ENCODE data around the gene SUPT16H. TPM values are rescaled to one million over a fixed set of nuclear protein-coding genes. Genes with fewer than 3 reads are reported as not detected.
A peak's percentile ranks its signal among the peaks of the same experiment; 100 is the strongest.

The SUPT16H gene
- total RNA-seq, 4 donors from 2014 or later = 54.0 to 86.5 (median 60.3) TPM

DNA sequence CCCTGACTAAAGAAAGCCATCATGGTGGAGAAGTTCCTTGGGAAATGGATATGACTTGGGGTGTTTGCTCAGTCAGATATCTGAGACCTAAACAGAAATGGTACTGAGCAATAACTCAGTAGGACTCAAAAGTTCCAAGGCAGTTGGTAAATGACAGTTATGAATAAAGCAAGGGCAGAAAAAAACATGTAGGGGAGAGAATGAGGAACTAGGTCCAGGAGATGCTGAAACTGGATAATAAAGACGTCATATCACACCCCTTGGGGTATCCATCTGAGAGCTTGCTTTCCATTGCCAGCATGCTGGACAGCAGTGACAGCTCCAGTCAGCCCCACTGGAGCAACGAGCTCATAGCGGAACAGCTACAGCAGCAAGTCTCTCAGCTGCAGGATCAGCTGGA, 66.4 kb downstream of the SUPT16H start:
- ATAC-seq (ENCODE audit: low FRiP score) = peak; percentile 14
- TF ChIP-seq CTCF (IDR thresholded peaks at IDR 0.05) = no peak
- no peak for DNase-seq (ENCODE audit: low spot score)

DNA sequence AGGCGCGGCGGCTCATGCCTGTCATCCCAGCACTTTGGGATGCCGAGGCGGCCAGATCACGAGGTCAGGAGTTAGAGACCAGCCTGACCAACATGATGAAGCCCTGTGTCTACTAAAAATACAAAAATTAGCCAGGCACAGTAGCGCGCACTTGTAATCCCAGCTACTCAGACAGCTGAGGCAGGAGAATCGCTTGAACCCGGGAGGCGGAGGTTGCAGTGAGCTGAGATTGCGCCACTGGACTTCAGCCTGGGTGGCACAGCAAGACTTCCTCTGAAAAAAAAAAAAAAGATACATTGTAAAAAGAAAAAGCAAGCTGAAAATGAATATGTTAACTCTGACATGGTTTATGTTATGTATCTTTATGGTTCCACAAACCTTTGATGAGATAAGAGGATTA, 70.3 kb downstream of the SUPT16H start:
- TF ChIP-seq CTCF (IDR thresholded peaks at IDR 0.05) = no peak
- ATAC-seq (ENCODE audit: low FRiP score) (no peak), DNase-seq (ENCODE audit: low spot score) (no peak)

DNA sequence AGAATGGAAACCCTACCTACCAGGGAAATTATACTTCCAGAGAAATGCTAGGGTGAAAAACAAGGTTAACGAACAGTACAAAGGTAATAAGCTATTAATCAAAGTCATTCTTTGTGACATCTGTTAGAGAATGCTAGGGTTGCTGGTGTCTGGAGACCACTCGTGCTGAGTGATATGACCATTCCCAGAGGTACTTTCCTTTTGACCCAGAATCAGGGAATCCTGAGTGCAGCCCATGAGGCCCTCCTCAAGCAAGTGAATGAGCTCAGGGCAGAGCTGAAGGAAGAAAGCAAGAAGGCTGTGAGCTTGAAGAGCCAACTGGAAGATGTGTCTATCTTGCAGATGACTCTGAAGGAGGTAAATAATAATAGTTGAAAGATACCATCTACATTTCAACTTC, 72.2 kb downstream of the SUPT16H start:
- TF ChIP-seq CTCF (IDR thresholded peaks at IDR 0.05) = no peak
- ATAC-seq (ENCODE audit: low FRiP score) (no peak), DNase-seq (ENCODE audit: low spot score) (no peak)

DNA sequence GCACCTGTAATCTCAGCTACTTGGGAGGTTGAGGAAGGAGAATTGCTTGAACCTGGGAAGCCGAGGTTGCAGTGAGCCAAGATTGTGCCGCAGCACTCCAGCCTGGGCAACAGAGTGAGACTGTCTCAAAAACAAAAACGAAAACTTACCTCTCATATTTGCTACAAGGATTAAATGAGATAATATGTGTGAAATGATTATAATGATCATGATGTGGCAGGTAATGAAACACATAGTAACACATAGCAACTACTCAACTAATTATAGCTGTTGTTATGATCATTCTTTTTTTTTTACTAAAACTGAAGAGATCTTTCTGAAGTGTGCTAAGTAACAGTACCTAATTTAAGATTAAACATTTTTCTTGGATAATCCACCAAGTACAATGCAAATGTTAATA, 73.9 kb downstream of the SUPT16H start:
- no peak for DNase-seq (ENCODE audit: low spot score)
- ATAC-seq (ENCODE audit: low FRiP score) = no peak
- no peak for TF ChIP-seq CTCF (IDR thresholded peaks at IDR 0.05)

DNA sequence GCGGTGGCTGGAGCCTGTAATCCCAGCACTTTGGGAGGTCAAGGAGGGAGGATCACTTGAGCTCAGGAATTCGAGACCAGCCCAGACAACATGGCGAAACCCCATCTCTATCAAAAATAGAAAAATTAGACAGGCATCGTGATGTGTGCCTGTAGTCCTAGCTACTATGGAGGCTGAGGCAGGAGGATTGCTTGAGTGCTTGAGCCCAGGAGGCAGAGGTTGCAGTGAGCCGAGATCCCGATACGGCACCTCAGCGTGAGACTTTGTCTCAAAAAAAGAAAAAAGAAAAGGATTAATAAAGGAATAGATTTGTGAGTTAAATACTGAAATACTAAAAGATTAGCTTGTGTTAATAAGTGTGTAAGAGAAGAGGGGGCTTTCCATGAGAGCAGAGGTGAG, 74.6 kb downstream of the SUPT16H start:
- TF ChIP-seq CTCF (IDR thresholded peaks at IDR 0.05) = no peak
- peak; percentile 22 for ATAC-seq (ENCODE audit: low FRiP score)
- DNase-seq (ENCODE audit: low spot score) = no peak

DNA sequence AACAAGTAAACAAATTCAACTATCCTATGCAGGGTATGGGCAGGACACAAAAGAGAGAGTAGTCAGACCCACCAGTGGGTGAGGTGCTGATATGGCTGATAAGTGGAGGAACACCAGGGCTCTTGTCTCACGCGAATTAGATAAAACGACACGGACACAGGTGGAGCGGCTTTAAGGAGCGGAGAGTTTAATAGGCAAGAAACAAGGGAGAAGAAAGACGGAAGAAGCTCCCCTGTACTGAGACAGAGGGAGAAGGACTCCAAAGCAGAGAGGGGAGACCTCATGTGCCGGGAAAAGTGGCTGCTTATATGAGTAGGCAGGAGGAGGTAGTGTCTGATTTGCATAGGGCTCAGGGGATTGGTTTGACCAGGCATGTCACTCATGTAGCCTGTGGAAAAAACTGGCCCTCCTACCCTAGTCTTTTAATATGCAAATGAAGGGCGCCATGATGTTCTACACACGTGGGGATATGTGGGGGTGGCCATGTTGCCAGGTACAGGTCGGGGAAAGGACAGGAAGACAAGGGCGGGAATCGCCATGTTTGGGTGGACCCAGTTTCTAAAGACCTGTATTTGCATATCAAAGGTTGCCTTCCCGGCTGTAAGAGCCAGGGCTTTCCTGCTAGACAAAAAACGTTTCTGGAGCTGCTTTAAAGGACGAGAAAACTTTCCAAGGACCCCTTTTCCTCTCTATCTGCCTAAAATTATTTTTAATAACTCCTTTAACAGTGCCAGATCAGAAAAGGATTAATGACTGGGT, 75.2 kb downstream of the SUPT16H start:
- ATAC-seq (ENCODE audit: low FRiP score) (peak; percentile 95), DNase-seq (ENCODE audit: low spot score) (peak; percentile 36)
- TF ChIP-seq CTCF (IDR thresholded peaks at IDR 0.05) = no peak

GRCh38 chr14:21308132-21308478, 75.7 kb downstream of the SUPT16H start:
- no peak for TF ChIP-seq CTCF (IDR thresholded peaks at IDR 0.05)
- ATAC-seq (ENCODE audit: low FRiP score) = no peak
- no peak for DNase-seq (ENCODE audit: low spot score)

All from omental fat pad (tissue), 4 donors.